HEK293 (cell line): ENCODE measurements around the gene UBXN6.

Source experiments
- CTCF ChIA-PET: fragments of 350-600 bp; formaldehyde crosslinking; extraction: SDS; loops from one replicate; lab custom pipeline; 2021; ENCODE audit warnings: antibody characterized with exemption; lab: Yijun Ruan, JAX
- POLR2A ChIA-PET: fragments of 300-600 bp; formaldehyde crosslinking; extraction: SDS; loops from one replicate; lab custom pipeline; 2020; ENCODE audit warnings: antibody characterized with exemption, inconsistent platforms; lab: Yijun Ruan, JAX
- H3K27ac ChIP-seq: fragments of 200-500 bp; sonication (Bioruptor generic); 2 replicates; pipeline ENCODE4 v1.5.1; 2014; ENCODE audit warnings: low read depth, low read length, control low read depth, inconsistent platforms; ENCODE audit errors: extremely low read depth
- H3K36me3 ChIP-seq, 2 experiments: fragments of 200-500 bp in 1 of 2; sonication (Bioruptor generic) in 1 of 2; 1 replicate in 1 of 2; 2 replicates in 1 of 2; pipeline ENCODE4 v1.5.1; 2014 to 2017; ENCODE audit warnings: inconsistent platforms in 2 of 2, low read length in 2 of 2; ENCODE audit not compliant: control insufficient read depth in 2 of 2, insufficient read depth in 1 of 2
- H3K4me1 ChIP-seq: fragments of 200-500 bp; sonication (Bioruptor generic); 2 replicates; pipeline ENCODE4 v1.5.1; 2014; ENCODE audit warnings: mild to moderate bottlenecking, low read length, inconsistent platforms; ENCODE audit not compliant: control insufficient read depth, insufficient read depth
- H3K4me3 ChIP-seq: 2 replicates; pipeline ENCODE4 v1.5.1; 2011; ENCODE audit warnings: low read depth, mild to moderate bottlenecking, control low read depth, low read length, moderate library complexity
- H3K9me3 ChIP-seq: fragments of 200-500 bp; sonication (Bioruptor generic); 2 replicates; pipeline ENCODE4 v1.5.1; 2014; ENCODE audit warnings: low read depth, low read length, inconsistent platforms; ENCODE audit not compliant: control insufficient read depth, insufficient read depth
- KLF8 ChIP-seq: fragments of 450-650 bp; formaldehyde crosslinking; IDR thresholded peaks from 2 replicates; pipeline ENCODE4 v1.5.1; 2016; ENCODE audit warnings: missing biosample characterization, missing genetic modification characterization
- REPIN1 ChIP-seq: fragments of 450-650 bp; formaldehyde crosslinking; IDR thresholded peaks from 2 replicates; pipeline ENCODE4 v1.5.1; 2017; ENCODE audit warnings: missing biosample characterization, missing genetic modification characterization, low read depth
- SP2 ChIP-seq: fragments of 450-650 bp; formaldehyde crosslinking; IDR thresholded peaks from 2 replicates; pipeline ENCODE4 v1.5.1; 2016; ENCODE audit warnings: missing biosample characterization, missing genetic modification characterization
- WT1 ChIP-seq: fragments of 450-650 bp; formaldehyde crosslinking; IDR thresholded peaks from 2 replicates; pipeline ENCODE4 v1.5.1; 2016; ENCODE audit warnings: missing biosample characterization, missing genetic modification characterization
- ZBTB48 ChIP-seq: fragments of 450-650 bp; formaldehyde crosslinking; IDR thresholded peaks from 2 replicates; pipeline ENCODE4 v1.5.1; 2016; ENCODE audit warnings: missing biosample characterization, missing genetic modification characterization
- ZBTB7A ChIP-seq: fragments of 450-650 bp; formaldehyde crosslinking; IDR thresholded peaks from 2 replicates; pipeline ENCODE4 v1.5.1; 2016; ENCODE audit warnings: low read depth, missing biosample characterization, missing genetic modification characterization
- ZEB2 ChIP-seq: fragments of 450-650 bp; formaldehyde crosslinking; IDR thresholded peaks from 2 replicates; pipeline ENCODE4 v1.5.1; 2016; ENCODE audit warnings: missing biosample characterization, missing genetic modification characterization
- ZNF121 ChIP-seq: fragments of 450-650 bp; formaldehyde crosslinking; IDR thresholded peaks from 2 replicates; pipeline ENCODE4 v1.5.1; 2016; ENCODE audit warnings: missing biosample characterization, missing genetic modification characterization
- ZNF157 ChIP-seq: fragments of 450-650 bp; formaldehyde crosslinking; IDR thresholded peaks from 2 replicates; pipeline ENCODE4 v1.5.1; 2016; ENCODE audit warnings: missing biosample characterization, missing genetic modification characterization
- ZNF248 ChIP-seq: fragments of 450-650 bp; formaldehyde crosslinking; IDR thresholded peaks from 2 replicates; pipeline ENCODE4 v1.5.1; 2017; ENCODE audit warnings: missing biosample characterization, missing genetic modification characterization
- ZNF335 ChIP-seq: fragments of 450-650 bp; formaldehyde crosslinking; conservative IDR thresholded peaks from 2 replicates; pipeline ENCODE4 v1.5.1; 2016; ENCODE audit warnings: missing biosample characterization, missing genetic modification characterization
- ZNF350 ChIP-seq: fragments of 450-650 bp; formaldehyde crosslinking; IDR thresholded peaks from 2 replicates; pipeline ENCODE4 v1.5.0; 2017; ENCODE audit warnings: missing biosample characterization, mild to moderate bottlenecking, missing genetic modification characterization
- ZNF354C ChIP-seq: fragments of 450-650 bp; formaldehyde crosslinking; IDR thresholded peaks from 2 replicates; pipeline ENCODE4 v1.5.1; 2016; ENCODE audit warnings: missing biosample characterization, missing genetic modification characterization, low read depth, borderline replicate concordance
- ZNF510 ChIP-seq: fragments of 450-650 bp; formaldehyde crosslinking; IDR thresholded peaks from 2 replicates; pipeline ENCODE4 v1.5.1; 2018; ENCODE audit warnings: mild to moderate bottlenecking, missing genetic modification characterization, missing biosample characterization; ENCODE audit not compliant: insufficient replicate concordance
- ZNF530 ChIP-seq: fragments of 450-650 bp; formaldehyde crosslinking; IDR thresholded peaks from 2 replicates; pipeline ENCODE4 v1.5.1; 2016; ENCODE audit warnings: low read depth, missing biosample characterization, missing genetic modification characterization
- ZNF623 ChIP-seq: fragments of 450-650 bp; formaldehyde crosslinking; IDR thresholded peaks from 2 replicates; pipeline ENCODE4 v1.5.1; 2016; ENCODE audit warnings: missing biosample characterization, missing genetic modification characterization
- ZNF670 ChIP-seq: fragments of 450-650 bp; formaldehyde crosslinking; IDR thresholded peaks from 2 replicates; pipeline ENCODE4 v1.5.1; 2016; ENCODE audit warnings: missing biosample characterization, missing genetic modification characterization, low read depth
- ZNF76 ChIP-seq: fragments of 450-650 bp; formaldehyde crosslinking; IDR thresholded peaks from 2 replicates; pipeline ENCODE4; 2016; ENCODE audit warnings: low read depth, missing biosample characterization, missing genetic modification characterization, borderline replicate concordance
- TF ChIP-seq, protein P1 (sequence below): fragments of 450-650 bp; formaldehyde crosslinking; IDR thresholded peaks from 2 replicates; pipeline ENCODE4 v1.5.1; 2016; ENCODE audit warnings: missing biosample characterization, missing genetic modification characterization
- TF ChIP-seq, protein P2 (sequence below): fragments of 450-650 bp; formaldehyde crosslinking; IDR thresholded peaks from 2 replicates; pipeline ENCODE4 v1.5.1; 2016; ENCODE audit warnings: missing biosample characterization, missing genetic modification characterization
- TF ChIP-seq, protein P3 (sequence below): fragments of 450-650 bp; formaldehyde crosslinking; IDR thresholded peaks from 2 replicates; pipeline ENCODE4 v1.5.1; 2016; ENCODE audit warnings: missing biosample characterization, missing genetic modification characterization
- TF ChIP-seq, protein P4 (sequence below): fragments of 450-650 bp; formaldehyde crosslinking; IDR thresholded peaks from 2 replicates; pipeline ENCODE4 v1.5.1; 2016; ENCODE audit warnings: missing biosample characterization, missing genetic modification characterization, borderline replicate concordance

UBXN6 gene

DNA sequence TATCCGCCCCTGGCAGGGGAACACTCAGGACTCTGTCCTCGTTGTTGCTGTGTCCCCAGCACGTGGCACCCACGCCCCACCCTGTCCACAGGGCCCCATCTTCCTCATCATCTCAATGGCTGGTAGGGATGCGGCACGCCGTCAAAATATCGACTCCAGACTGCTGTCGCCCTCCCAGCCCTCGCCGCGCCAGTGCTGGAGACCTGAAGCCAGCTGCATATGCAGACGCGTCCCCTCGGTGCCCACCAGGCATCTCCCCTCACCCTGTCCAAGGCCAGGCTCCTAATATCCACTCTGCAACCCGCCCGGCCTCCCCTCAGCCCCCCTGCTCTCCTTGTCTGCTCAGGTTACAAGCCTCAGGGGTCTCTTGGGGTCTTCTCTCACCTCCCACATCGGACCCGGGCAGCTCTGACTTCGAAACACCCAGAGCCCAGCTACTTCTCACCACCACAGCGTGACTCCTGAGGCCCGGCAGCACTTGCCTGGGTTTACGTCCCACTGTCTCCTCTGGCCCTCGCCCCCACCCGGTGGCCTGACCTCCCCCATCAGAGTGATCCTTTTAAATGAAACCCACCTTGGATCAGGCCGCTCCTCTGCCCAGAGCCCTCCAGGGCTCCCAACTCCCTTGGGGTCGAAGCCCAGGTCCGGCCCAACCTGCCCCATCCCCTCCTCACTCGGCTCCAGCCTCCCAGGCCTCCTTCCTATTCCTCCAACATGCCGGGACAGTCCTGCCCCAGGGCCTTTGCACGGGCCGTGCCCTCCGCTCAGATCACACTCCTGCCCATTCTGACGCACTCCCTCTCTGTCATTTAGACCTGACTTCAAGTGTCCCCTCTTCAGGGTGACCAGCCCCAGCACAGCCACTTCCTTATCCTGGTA is 48.2 kb upstream of the UBXN6 start (continued):
- TF ChIP-seq ZNF335 (no peak), ZNF76 (tag by site-specific recombination) (no peak), REPIN1 (tag by site-specific recombination) (no peak), KLF8 (tag by site-specific recombination) (peak; percentile 25; the same call in 1 of the 2 replicates), ZNF350 (tag by site-specific recombination) (no peak), WT1 (tag by site-specific recombination) (no peak), ZNF248 (tag by site-specific recombination) (no peak), ZNF510 (no peak), ZNF623 (tag by site-specific recombination) (peak; percentile 100), ZBTB7A (peak; percentile 42; the same call in 1 of the 2 replicates)
- TF ChIP-seq, protein P1, sequence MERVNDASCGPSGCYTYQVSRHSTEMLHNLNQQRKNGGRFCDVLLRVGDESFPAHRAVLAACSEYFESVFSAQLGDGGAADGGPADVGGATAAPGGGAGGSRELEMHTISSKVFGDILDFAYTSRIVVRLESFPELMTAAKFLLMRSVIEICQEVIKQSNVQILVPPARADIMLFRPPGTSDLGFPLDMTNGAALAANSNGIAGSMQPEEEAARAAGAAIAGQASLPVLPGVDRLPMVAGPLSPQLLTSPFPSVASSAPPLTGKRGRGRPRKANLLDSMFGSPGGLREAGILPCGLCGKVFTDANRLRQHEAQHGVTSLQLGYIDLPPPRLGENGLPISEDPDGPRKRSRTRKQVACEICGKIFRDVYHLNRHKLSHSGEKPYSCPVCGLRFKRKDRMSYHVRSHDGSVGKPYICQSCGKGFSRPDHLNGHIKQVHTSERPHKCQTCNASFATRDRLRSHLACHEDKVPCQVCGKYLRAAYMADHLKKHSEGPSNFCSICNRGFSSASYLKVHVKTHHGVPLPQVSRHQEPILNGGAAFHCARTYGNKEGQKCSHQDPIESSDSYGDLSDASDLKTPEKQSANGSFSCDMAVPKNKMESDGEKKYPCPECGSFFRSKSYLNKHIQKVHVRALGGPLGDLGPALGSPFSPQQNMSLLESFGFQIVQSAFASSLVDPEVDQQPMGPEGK (tag by site-specific recombination): 0 out of 2 replicates have a peak, but pooled peaks have one; percentile 15
- TF ChIP-seq, all 188 proteins: peak for 4

DNA sequence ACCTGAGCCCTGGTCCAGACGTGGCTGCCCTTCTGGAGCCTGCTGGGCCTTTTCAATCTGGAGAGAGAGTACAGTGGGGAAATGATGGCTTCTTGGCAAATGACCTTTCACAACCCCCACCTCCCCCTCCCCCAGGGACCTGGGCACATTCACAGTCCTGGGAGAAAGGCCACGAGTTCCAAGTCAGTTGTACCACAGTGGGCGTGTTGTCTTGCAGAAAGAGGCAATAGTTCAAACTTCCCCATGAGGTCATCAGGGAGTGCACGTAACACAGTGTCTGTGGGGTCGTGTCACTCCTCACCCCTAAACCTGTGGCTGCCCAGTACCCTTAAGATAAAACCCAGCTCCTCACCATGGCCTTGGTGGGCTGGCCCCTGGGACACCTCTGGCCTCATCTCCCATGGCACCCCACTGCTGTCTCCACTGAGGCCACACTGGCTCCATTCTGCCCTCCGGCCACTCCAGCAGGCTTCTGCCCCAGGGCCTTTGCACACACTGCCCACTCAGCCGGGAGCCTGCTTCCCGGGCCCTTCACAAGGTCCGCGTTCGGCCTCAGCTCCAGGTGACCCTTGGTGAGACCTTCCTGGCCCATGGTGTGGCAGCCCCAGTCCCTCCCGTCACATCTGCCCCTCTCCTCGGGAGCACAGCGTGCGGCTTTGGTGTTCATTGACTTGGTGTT is 47.4 kb upstream of the UBXN6 start:
- Histone ChIP-seq H3K4me1 (no peaks in the 10 kb centered on the region), H3K27ac (no peak overlapping the region), H3K4me3 (no peak overlapping the region), H3K36me3 (peaks cover 6 to 63% of the 10 kb centered on the region in 2 experiments; a peak in 2 of 3 replicates), H3K9me3 (no peaks in the 10 kb centered on the region)
- POLR2A ChIA-PET: interaction anchor here (0.5 kb wide), 1 partner anchor 97 kb away, joined by 4 read pairs; no protein-coding TSS in a partner anchor
- TF ChIP-seq ZNF623 (tag by site-specific recombination): peak; percentile 100
- TF ChIP-seq, protein P2, sequence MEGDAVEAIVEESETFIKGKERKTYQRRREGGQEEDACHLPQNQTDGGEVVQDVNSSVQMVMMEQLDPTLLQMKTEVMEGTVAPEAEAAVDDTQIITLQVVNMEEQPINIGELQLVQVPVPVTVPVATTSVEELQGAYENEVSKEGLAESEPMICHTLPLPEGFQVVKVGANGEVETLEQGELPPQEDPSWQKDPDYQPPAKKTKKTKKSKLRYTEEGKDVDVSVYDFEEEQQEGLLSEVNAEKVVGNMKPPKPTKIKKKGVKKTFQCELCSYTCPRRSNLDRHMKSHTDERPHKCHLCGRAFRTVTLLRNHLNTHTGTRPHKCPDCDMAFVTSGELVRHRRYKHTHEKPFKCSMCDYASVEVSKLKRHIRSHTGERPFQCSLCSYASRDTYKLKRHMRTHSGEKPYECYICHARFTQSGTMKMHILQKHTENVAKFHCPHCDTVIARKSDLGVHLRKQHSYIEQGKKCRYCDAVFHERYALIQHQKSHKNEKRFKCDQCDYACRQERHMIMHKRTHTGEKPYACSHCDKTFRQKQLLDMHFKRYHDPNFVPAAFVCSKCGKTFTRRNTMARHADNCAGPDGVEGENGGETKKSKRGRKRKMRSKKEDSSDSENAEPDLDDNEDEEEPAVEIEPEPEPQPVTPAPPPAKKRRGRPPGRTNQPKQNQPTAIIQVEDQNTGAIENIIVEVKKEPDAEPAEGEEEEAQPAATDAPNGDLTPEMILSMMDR (tag by site-specific recombination): no peak
- CTCF ChIA-PET: interaction anchor here (0.6 to 0.9 kb wide), 2 partner anchors 20 to 379 kb away, joined by 4 to 5 read pairs; no protein-coding TSS in a partner anchor

DNA sequence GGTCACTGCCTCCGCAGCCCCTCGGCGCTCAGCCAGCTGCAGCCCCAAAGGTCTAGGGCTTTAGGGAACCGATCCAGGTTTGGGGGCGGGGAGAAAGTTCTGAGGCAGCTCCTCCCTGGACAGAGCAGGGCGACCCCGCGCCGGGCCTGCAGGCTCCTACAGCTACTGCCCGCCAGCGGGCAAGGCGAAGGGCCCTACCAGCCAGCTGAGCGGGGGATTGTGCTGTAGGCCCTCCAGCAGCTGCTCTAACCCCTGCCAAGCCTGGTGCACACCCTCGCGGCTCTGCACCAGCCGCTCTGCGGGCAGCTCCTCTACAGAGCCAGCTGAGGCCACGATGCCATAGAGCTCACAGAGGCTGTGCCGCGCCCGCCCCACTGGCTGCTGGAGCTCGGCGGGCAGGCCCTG is 46.7 kb upstream of the UBXN6 start:
- ChIA-PET CTCF (interaction anchor here (0.7 to 0.9 kb wide), 2 partner anchors 21 to 30 kb away, joined by 3 to 5 read pairs; no protein-coding TSS in a partner anchor), POLR2A (interaction anchor here (0.6 kb wide), 1 partner anchor 20 kb away, joined by 4 read pairs; no protein-coding TSS in a partner anchor)
- no peak overlapping the region for H3K4me3 ChIP-seq
- no peaks in the 10 kb centered on the region for H3K4me1 ChIP-seq
- no peak overlapping the region for H3K27ac ChIP-seq
- H3K9me3 ChIP-seq: no peaks in the 10 kb centered on the region
- peaks cover 6 to 68% of the 10 kb centered on the region in 2 experiments; a peak in 2 of 3 replicates for H3K36me3 ChIP-seq
- TF ChIP-seq ZNF354C (tag by site-specific recombination) (no peak), ZNF121 (tag by site-specific recombination) (no peak), ZEB2 (tag by site-specific recombination) (no peak), ZNF157 (tag by site-specific recombination) (no peak), ZNF530 (tag by site-specific recombination) (no peak), ZNF623 (tag by site-specific recombination) (no peak), ZBTB48 (no peak), ZNF670 (no peak), SP2 (tag by site-specific recombination) (no peak)
- TF ChIP-seq, protein P3, sequence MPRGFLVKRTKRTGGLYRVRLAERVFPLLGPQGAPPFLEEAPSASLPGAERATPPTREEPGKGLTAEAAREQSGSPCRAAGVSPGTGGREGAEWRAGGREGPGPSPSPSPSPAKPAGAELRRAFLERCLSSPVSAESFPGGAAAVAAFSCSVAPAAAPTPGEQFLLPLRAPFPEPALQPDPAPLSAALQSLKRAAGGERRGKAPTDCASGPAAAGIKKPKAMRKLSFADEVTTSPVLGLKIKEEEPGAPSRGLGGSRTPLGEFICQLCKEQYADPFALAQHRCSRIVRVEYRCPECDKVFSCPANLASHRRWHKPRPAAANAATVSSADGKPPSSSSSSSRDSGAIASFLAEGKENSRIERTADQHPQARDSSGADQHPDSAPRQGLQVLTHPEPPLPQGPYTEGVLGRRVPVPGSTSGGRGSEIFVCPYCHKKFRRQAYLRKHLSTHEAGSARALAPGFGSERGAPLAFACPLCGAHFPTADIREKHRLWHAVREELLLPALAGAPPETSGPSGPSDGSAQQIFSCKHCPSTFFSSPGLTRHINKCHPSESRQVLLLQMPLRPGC (tag by site-specific recombination): no peak
- TF ChIP-seq, protein P4, sequence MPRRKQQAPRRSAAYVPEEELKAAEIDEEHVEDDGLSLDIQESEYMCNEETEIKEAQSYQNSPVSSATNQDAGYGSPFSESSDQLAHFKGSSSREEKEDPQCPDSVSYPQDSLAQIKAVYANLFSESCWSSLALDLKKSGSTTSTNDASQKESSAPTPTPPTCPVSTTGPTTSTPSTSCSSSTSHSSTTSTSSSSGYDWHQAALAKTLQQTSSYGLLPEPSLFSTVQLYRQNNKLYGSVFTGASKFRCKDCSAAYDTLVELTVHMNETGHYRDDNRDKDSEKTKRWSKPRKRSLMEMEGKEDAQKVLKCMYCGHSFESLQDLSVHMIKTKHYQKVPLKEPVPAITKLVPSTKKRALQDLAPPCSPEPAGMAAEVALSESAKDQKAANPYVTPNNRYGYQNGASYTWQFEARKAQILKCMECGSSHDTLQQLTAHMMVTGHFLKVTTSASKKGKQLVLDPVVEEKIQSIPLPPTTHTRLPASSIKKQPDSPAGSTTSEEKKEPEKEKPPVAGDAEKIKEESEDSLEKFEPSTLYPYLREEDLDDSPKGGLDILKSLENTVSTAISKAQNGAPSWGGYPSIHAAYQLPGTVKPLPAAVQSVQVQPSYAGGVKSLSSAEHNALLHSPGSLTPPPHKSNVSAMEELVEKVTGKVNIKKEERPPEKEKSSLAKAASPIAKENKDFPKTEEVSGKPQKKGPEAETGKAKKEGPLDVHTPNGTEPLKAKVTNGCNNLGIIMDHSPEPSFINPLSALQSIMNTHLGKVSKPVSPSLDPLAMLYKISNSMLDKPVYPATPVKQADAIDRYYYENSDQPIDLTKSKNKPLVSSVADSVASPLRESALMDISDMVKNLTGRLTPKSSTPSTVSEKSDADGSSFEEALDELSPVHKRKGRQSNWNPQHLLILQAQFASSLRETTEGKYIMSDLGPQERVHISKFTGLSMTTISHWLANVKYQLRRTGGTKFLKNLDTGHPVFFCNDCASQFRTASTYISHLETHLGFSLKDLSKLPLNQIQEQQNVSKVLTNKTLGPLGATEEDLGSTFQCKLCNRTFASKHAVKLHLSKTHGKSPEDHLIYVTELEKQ (tag by site-specific recombination): no peak
